ENCODE results near the gene IFT81. TPM values are rescaled to one million over a fixed set of nuclear protein-coding genes. Genes with fewer than 3 reads are reported as not detected.

Gene IFT81
- total and polyA plus RNA-seq, 2 of the 13 experiments (the other 11 are each of a cell fraction or from before 2014, with no cell fraction given): 4.2 to 13.0 TPM

GRCh38 chr12:110109037-110109836, 14.9 kb upstream of the IFT81 start (continued):
- TF ChIP-seq SNAPC4 (CRISPR knock-in tag; IDR thresholded peaks at IDR 0.05) (0 out of 2 replicates have a peak, but pooled peaks have one; percentile 61), ZNF138 (CRISPR knock-in tag; IDR thresholded peaks at IDR 0.05; ENCODE audit: low read depth) (no peak), CREB1 (IDR thresholded peaks at IDR 0.05) (0 out of 2 replicates have a peak, but pooled peaks have one; percentile 0), CREB1 (CRISPR knock-in tag; IDR thresholded peaks at IDR 0.05) (no peak; the same call in 1 of the 2 replicates), HNRNPLL (IDR thresholded peaks at IDR 0.05; ENCODE audit: low read depth, low read length, poor library complexity, severe bottlenecking) (no peak), ZBTB26 (CRISPR knock-in tag; IDR thresholded peaks at IDR 0.05; ENCODE audit: borderline replicate concordance) (peak; percentile 63; the same call in 1 of the 2 replicates), ZHX2 (IDR thresholded peaks at IDR 0.05; ENCODE audit: low read depth) (peak; percentile 60; the same call in 1 of the 2 replicates), ZHX2 (CRISPR knock-in tag; IDR thresholded peaks at IDR 0.05; ENCODE audit: borderline replicate concordance) (no peak), TRIM24 (CRISPR knock-in tag; IDR thresholded peaks at IDR 0.05) (no peak), TFDP2 (CRISPR knock-in tag; IDR thresholded peaks at IDR 0.05) (no peak), RFXANK (CRISPR knock-in tag; IDR thresholded peaks at IDR 0.05) (no peak), ATF1 (CRISPR knock-in tag; IDR thresholded peaks at IDR 0.05) (peak; percentile 62; the same call in 1 of the 2 replicates), ZNF550 (CRISPR knock-in tag; IDR thresholded peaks at IDR 0.05; ENCODE audit: borderline replicate concordance) (no peak), CREM (IDR thresholded peaks at IDR 0.05) (no peak; the same call in 1 of the 2 replicates), CREM (CRISPR knock-in tag; IDR thresholded peaks at IDR 0.05) (no peak), NR2C2 (CRISPR knock-in tag; IDR thresholded peaks at IDR 0.05; ENCODE audit: borderline replicate concordance) (peak; percentile 61)

All from HepG2 (cell line).